ENCODE results near the gene GNB4. TPM values are rescaled to one million over a fixed set of nuclear protein-coding genes. Genes with fewer than 3 reads are reported as not detected.

Gene GNB4
- total RNA-seq = 23.3 TPM

DNA sequence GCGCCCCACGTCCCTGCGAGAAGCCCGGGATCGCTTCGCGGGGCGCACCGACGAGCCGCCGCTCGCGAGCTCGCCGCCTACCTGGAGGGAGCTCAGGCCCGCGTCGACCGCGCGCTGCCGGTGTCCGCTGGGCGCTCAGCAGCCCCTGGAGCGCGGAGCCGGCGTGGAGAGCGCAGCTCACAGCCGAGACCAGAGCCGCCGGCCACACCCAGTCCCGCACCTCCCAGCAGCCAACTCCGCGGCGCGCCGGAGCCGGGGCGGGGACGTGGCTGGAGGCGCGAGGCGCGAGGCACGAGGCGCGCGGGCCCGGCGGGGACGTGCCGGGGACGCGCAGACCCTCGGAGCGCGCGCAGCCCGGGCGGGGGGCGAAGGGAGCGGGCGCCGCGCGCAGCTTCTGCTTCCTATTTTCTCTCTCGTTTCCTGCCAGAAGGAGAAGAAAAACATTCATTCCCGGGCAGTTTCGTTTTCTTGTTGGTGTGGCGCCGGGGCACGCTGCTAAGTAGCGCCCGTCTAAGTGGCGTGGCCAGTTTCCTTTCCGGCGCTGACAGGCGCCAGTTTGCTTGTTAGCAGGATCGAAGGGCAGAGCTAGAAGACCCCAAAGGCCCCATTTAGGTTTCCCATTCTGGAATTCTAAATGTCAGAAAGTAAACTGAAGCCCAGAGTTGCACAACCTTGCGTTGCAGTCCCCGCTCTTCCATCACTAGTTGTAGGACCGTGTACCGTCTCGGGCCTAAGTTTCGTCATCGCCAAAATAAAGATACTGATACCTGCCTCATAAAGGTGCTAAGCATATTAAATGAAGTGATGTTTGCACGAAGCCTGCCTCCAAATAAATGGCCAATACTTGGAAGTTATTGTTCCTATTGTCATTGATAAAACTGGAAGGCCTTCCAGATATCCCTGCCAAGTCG, at the start of gene GNB4:
Gene GNB4 (minus strand): TSS at position 206 of the 911 bp plus-strand sequence. CDS start 25,270 bp downstream, outside the sequence.
- Histone ChIP-seq H3K4me3 (peak within 1 kb of the TSS; percentile 65 to 87), H3K36me3 (no peaks in the 10 kb centered on the region), H3K27me3 (no peaks in the 10 kb centered on the region), H3K27ac (peak within 1 kb of the TSS; percentile 93), H3K9me3 (no peaks in the 10 kb centered on the region), H3K4me1 (peaks cover 46% of the 10 kb centered on the region)
- no peak for DNase-seq (ENCODE audit: extremely low spot score in 2 of 2)
- intact Hi-C loops (cut with DNase I) = no loop called here
- no peak for TF ChIP-seq POLR2A (IDR thresholded peaks at IDR 0.05)
- TF ChIP-seq, protein P1, sequence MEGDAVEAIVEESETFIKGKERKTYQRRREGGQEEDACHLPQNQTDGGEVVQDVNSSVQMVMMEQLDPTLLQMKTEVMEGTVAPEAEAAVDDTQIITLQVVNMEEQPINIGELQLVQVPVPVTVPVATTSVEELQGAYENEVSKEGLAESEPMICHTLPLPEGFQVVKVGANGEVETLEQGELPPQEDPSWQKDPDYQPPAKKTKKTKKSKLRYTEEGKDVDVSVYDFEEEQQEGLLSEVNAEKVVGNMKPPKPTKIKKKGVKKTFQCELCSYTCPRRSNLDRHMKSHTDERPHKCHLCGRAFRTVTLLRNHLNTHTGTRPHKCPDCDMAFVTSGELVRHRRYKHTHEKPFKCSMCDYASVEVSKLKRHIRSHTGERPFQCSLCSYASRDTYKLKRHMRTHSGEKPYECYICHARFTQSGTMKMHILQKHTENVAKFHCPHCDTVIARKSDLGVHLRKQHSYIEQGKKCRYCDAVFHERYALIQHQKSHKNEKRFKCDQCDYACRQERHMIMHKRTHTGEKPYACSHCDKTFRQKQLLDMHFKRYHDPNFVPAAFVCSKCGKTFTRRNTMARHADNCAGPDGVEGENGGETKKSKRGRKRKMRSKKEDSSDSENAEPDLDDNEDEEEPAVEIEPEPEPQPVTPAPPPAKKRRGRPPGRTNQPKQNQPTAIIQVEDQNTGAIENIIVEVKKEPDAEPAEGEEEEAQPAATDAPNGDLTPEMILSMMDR (IDR thresholded peaks at IDR 0.05) = no peak
- peak in 1 of 2 donors; percentile 61 for TF ChIP-seq POLR2AphosphoS5 (IDR thresholded peaks at IDR 0.05; ENCODE audit: insufficient read depth in 1 of 2, low read depth in 1 of 2)

DNA sequence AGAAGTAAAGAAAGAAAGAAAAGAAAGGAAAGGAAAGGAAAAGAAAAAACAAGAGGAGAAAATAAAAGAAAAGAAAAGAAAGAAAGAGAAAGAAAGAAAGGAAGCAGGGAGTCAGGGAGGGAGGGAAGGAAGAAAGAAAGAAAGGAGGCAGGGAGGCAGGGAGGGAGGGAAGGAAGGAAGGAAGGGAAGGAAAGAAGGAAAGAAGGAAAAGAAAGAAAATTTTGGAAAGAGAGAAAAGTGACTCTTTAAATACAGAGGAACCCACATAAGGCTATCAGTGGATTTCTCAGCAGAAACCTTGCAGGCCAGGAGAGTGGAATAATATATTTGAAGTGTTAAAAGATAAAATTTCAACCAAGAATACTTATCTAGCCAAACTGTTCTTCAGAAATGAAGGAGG, 44.2 kb upstream of the GNB4 start:
- TF ChIP-seq POLR2AphosphoS5 (IDR thresholded peaks at IDR 0.05; ENCODE audit: insufficient read depth in 1 of 2, low read depth in 1 of 2) = no peak
- TF ChIP-seq POLR2A (IDR thresholded peaks at IDR 0.05) = no peak
- TF ChIP-seq, protein P1 (IDR thresholded peaks at IDR 0.05) = no peak
- Histone ChIP-seq H3K4me3 (no peak overlapping the region), H3K9me3 (peaks cover 10% of the 10 kb centered on the region), H3K27ac (no peak overlapping the region), H3K36me3 (no peaks in the 10 kb centered on the region), H3K27me3 (no peaks in the 10 kb centered on the region), H3K4me1 (no peaks in the 10 kb centered on the region)
- DNase-seq (ENCODE audit: extremely low spot score in 2 of 2) = no peak
- intact Hi-C loops (cut with DNase I) = no loop called here

DNA sequence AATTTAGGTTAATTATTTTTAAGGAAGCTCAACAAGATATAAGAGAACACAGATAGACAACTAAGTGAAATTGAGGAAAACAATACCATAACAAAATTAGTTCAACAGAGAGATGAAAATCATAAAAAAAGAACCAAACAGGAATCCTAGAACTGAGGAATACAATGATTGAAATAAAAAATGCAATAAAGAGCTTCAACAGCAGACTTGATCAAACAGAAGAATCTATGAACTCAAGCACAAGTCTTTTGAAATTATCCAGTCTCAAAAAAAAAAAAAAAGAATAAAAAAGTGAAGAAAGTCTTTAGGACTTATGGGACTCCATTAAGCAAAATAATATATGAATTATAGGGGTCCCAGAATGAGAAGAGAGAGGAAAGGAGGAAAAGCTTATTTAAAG, 42.0 kb upstream of the GNB4 start:
- Histone ChIP-seq H3K27me3 (no peaks in the 10 kb centered on the region), H3K9me3 (peaks cover 10% of the 10 kb centered on the region), H3K36me3 (no peaks in the 10 kb centered on the region), H3K4me3 (no peak overlapping the region), H3K27ac (no peak overlapping the region), H3K4me1 (no peaks in the 10 kb centered on the region)
- TF ChIP-seq, protein P1 (IDR thresholded peaks at IDR 0.05) = no peak
- TF ChIP-seq POLR2AphosphoS5 (IDR thresholded peaks at IDR 0.05; ENCODE audit: insufficient read depth in 1 of 2, low read depth in 1 of 2) (no peak), POLR2A (IDR thresholded peaks at IDR 0.05) (no peak)
- DNase-seq (ENCODE audit: extremely low spot score in 2 of 2) = no peak
- intact Hi-C loops (cut with DNase I) = no loop called here

DNA sequence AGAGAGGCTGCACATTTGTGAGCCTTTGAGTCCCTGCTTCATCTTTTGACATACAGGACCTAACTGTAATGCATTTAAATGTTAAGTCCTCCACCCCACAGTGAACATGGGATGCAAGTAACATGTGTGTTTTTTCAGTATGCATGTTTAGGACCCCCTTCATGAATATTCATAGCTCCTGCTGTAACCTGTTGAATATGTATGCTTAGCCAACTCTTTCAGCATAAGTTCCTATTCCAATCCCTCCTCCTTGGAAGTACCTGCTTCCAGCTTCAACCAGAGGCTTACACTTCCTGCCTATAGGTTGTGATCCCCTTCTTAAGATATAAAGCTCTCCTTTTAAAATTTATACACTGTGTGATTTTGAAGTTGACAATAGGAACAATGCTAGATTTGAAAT, 36.9 kb upstream of the GNB4 start:
- Histone ChIP-seq H3K4me3 (no peak overlapping the region), H3K27me3 (no peaks in the 10 kb centered on the region), H3K36me3 (no peaks in the 10 kb centered on the region), H3K27ac (no peak overlapping the region), H3K9me3 (no peaks in the 10 kb centered on the region), H3K4me1 (no peaks in the 10 kb centered on the region)
- intact Hi-C loops (cut with DNase I) = no loop called here
- no peak for DNase-seq (ENCODE audit: extremely low spot score in 2 of 2)
- TF ChIP-seq POLR2AphosphoS5 (IDR thresholded peaks at IDR 0.05; ENCODE audit: insufficient read depth in 1 of 2, low read depth in 1 of 2) (no peak), POLR2A (IDR thresholded peaks at IDR 0.05) (no peak)
- TF ChIP-seq, protein P1 (IDR thresholded peaks at IDR 0.05) = no peak

DNA sequence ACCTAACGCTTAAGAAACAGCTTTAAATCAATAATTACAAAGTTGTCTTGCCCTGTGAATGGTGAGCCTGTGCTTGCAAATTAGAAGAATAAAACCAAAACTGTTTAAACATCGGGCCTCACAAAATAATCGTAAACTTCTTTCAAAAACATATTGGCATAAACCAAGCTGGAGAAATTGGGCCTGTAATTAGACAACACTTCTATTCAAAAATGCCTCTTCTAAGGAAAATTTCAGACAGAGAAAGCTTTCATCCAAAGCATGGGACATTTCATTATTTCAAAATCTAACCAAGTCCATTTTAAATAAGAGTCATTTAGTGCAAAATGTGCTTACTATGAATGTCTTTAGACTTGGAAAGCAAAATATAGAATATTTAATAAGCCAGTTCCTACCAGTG, 35.5 kb upstream of the GNB4 start:
- no peak overlapping the region for H3K27ac ChIP-seq
- no peak for DNase-seq (ENCODE audit: extremely low spot score in 2 of 2)
- no peaks in the 10 kb centered on the region for H3K4me1 ChIP-seq
- H3K27me3 ChIP-seq = no peaks in the 10 kb centered on the region
- TF ChIP-seq, protein P1 (IDR thresholded peaks at IDR 0.05) = no peak
- TF ChIP-seq POLR2A (IDR thresholded peaks at IDR 0.05) (no peak), POLR2AphosphoS5 (IDR thresholded peaks at IDR 0.05; ENCODE audit: insufficient read depth in 1 of 2, low read depth in 1 of 2) (no peak)
- H3K36me3 ChIP-seq = no peaks in the 10 kb centered on the region
- no peaks in the 10 kb centered on the region for H3K9me3 ChIP-seq
- H3K4me3 ChIP-seq = no peak overlapping the region
- intact Hi-C loops (cut with DNase I) = no loop called here

Measured in vagina (tissue), 2 donors.